Sigmoid colon (tissue), 7 donors: ENCODE data around the gene AFF4. TPM values are rescaled to one million over a fixed set of nuclear protein-coding genes. Genes with fewer than 3 reads are reported as not detected.
"Not testable (repeated sequence)": the region's sequence is repeated elsewhere in the genome, so short reads cannot be mapped to it uniquely, and the experiment has no call there.

Experiments
- DNase-seq: peaks from one replicate; pipeline ENCODE4 v3.0.0-alpha.2; 2019
- H3K27ac ChIP-seq, 4 donors: fragments of 200-600 bp; sonication (generic); one replicate each; pipeline ENCODE4 v1.5.1; 2016 to 2019; ENCODE audit warnings: mild to moderate bottlenecking in 1 of 4
- H3K27me3 ChIP-seq, 3 donors: fragments of 200-600 bp; sonication (generic); one replicate each; pipeline ENCODE4 v1.5.1; 2019; ENCODE audit warnings: mild to moderate bottlenecking in 1 of 3
- H3K36me3 ChIP-seq, 4 donors: fragments of 200-600 bp; sonication (generic); one replicate each; pipeline ENCODE4 v1.5.1; 2016 to 2019
- H3K4me1 ChIP-seq, 4 donors: fragments of 200-600 bp; sonication (generic); one replicate each; pipeline ENCODE4 v1.5.1; 2017 to 2019
- H3K4me3 ChIP-seq, 4 donors: fragments of 200-600 bp; sonication (generic); one replicate each; pipeline ENCODE4 v1.5.1; 2017 to 2019; ENCODE audit warnings: mild to moderate bottlenecking in 2 of 4, moderate library complexity in 1 of 4
- H3K9me3 ChIP-seq, 4 donors: fragments of 200-600 bp in 3 of 4; sonication (generic) in 3 of 4; one replicate each; pipeline versions ENCODE4 v1.5.1 to v1.6.1; 2013 to 2019
- EP300 ChIP-seq, 4 donors: sonication (generic); formaldehyde crosslinking; IDR thresholded peaks; one replicate each; pipeline ENCODE4 v1.6.1; 2017; ENCODE audit warnings: antibody characterized with exemption in 4 of 4
- POLR2A ChIP-seq, 2 donors: fragments of 450-650 bp; IDR thresholded peaks; one replicate each; pipeline ENCODE4 v1.6.1; 2016; ENCODE audit warnings: antibody characterized with exemption in 2 of 2, mild to moderate bottlenecking in 2 of 2, moderate library complexity in 2 of 2
- POLR2AphosphoS5 ChIP-seq, 4 donors: sonication (generic); formaldehyde crosslinking; IDR thresholded peaks; one replicate each; pipeline ENCODE4 v1.6.1; 2017; ENCODE audit warnings: antibody characterized with exemption in 4 of 4
- WGBS, 2 donors: extraction: QIAGEN DNeasy Blood & Tissue Kit; methylation state at CpG; one replicate each; pipeline ENCODE4 v1.1.7; 2013; 5-methylcytosine and 5-hydroxymethylcytosine counted together
- intact Hi-C: fragments of 100-400 bp; cut with DNase I; formaldehyde crosslinking; loops from one replicate; pipeline ENCODE4 v1.15.1; 2023
- polyA plus RNA-seq, 3 donors: library from polyadenylated mRNA; stranded (reverse); fragments of 200-250 nt; gene quantifications; one replicate each; pipeline ENCODE4 v1.2.3, GENCODE V29; 2013
- total RNA-seq, 4 donors: library from RNA; depleted of rRNA; stranded (reverse); fragments of >200 nt; gene quantifications; one replicate each; pipeline ENCODE4 v1.1.0, GENCODE V29; 2016
- TF ChIP-seq, protein P1 (sequence below), 4 experiments: fragments of 450-650 bp in 3 of 4; fragments of 200-600 bp in 1 of 4; IDR thresholded peaks; one replicate each; pipeline ENCODE4 v1.5.1; 2016 to 2019; ENCODE audit warnings: antibody characterized with exemption in 4 of 4, mild to moderate bottlenecking in 3 of 4, moderate library complexity in 2 of 4
- donor health status: healthy with polysubstance abuse.
- donor health status: Bipolar disorder and iron deficiency.
- donor health status: healthy.

Gene AFF4
- total and polyA plus RNA-seq, 7 donors: 9.0 to 74.0 (median 52.4) TPM

DNA sequence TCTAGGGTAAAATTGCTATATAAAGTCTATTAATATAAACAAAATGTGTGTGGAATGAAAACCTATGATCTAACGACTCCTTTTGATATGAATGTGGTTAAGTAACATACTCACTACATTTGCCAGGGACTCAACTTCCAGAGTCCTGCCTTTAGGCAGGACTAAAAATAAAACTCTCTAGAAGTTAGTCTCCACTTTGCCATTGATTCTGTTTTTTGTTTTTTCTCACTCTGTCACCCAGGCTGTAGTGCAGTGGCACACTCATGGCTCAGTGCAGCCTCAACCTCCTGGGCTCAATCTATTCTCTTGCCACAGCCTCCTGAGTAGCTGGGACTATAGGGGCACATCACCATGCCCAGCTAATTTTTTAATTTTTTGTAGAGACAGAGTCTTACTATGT, 32.9 kb upstream of the AFF4 start:
- intact Hi-C loops: no loop called here
- DNase-seq: no peak
- no peak overlapping the region for H3K27ac ChIP-seq
- TF ChIP-seq POLR2AphosphoS5 (IDR thresholded peaks at IDR 0.05): no peak
- TF ChIP-seq POLR2A (IDR thresholded peaks at IDR 0.05): no peak
- TF ChIP-seq, protein P1, sequence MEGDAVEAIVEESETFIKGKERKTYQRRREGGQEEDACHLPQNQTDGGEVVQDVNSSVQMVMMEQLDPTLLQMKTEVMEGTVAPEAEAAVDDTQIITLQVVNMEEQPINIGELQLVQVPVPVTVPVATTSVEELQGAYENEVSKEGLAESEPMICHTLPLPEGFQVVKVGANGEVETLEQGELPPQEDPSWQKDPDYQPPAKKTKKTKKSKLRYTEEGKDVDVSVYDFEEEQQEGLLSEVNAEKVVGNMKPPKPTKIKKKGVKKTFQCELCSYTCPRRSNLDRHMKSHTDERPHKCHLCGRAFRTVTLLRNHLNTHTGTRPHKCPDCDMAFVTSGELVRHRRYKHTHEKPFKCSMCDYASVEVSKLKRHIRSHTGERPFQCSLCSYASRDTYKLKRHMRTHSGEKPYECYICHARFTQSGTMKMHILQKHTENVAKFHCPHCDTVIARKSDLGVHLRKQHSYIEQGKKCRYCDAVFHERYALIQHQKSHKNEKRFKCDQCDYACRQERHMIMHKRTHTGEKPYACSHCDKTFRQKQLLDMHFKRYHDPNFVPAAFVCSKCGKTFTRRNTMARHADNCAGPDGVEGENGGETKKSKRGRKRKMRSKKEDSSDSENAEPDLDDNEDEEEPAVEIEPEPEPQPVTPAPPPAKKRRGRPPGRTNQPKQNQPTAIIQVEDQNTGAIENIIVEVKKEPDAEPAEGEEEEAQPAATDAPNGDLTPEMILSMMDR (IDR thresholded peaks at IDR 0.05): no peak
- TF ChIP-seq EP300 (IDR thresholded peaks at IDR 0.05): no peak
- H3K36me3 ChIP-seq: peaks cover 0 to 23% (median 0%) of the 10 kb centered on the region in 4 donors
- H3K4me3 ChIP-seq: no peak overlapping the region
- H3K9me3 ChIP-seq: no peaks in the 10 kb centered on the region
- no peaks in the 10 kb centered on the region for H3K27me3 ChIP-seq
- 73 to 85% methylated on average over 1 of the region's 1 CpG for WGBS, 2 donors
- H3K4me1 ChIP-seq: no peaks in the 10 kb centered on the region

DNA sequence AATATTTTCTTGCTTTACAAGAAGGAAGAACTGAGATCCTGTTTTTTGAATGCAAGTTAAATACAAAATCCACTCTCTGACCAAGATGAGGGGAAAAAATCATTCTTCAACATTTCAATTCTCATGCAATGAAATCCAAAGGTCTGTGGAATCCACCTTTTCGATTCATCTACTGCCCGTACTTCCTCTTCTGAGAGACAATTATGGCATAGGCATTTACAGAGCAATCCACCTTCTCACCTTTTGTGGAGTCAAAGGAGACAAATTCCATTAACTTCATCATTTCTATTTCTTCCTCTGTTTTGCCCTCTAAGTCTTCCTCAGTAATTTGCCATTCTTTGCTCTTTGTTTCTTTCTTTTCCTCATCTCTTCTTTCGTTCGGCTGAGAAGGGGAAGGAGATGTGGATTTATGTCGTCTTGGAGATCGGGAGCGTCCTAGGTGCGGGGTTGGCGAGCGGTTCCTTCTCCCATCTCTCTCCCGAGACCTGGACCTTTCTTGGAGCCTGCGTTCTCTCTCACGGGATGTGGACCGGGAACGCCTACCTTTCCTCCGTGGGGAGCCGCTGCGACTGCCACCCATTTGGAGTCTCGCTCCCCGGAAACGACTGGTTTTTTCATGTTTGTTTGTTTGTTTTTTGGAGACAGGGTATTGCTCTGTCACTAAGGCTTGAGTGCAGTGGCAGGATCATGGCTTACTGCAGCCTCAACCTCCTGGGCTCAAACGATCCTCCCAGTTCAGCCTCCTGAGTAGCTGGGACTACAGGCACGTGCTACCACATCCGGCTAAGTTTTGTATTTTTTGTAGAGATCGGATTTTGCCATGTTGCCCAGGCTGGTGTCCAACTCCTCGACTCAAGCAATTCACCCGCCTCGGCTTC, 24.3 kb upstream of the AFF4 start:
- H3K27ac ChIP-seq: no peak overlapping the region
- H3K9me3 ChIP-seq: no peaks in the 10 kb centered on the region
- no peaks in the 10 kb centered on the region for H3K4me1 ChIP-seq
- no peak overlapping the region for H3K4me3 ChIP-seq
- H3K36me3 ChIP-seq: no peaks in the 10 kb centered on the region
- TF ChIP-seq POLR2A (IDR thresholded peaks at IDR 0.05) (no peak), POLR2AphosphoS5 (IDR thresholded peaks at IDR 0.05) (no peak), EP300 (IDR thresholded peaks at IDR 0.05) (no peak)
- TF ChIP-seq, protein P1 (IDR thresholded peaks at IDR 0.05): no peak
- no peak for DNase-seq
- intact Hi-C loops: no loop called here
- no peaks in the 10 kb centered on the region for H3K27me3 ChIP-seq
- 77 to 96% methylated on average over 28 of the region's 28 CpGs for WGBS, 2 donors

DNA sequence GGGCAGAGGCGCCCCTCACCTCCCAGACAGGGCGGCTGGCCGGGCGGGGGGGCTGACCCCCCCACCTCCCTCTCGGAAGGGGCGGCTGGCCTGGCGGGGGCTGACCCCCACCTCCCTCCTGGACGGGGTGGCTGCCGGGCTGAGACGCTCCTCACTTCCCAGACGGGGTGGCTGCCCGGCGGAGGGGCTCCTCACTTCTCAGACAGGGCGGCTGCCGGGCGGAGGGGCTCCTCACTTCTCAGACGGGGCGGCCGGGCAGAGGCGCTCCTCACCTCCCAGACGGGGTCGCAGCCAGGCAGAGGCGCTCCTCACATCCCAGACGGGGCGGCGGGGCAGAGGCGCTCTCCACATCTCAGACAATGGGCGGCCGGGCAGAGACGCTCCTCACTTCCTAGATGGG, 19.5 kb upstream of the AFF4 start:
- H3K9me3 ChIP-seq, H3K4me1 ChIP-seq, H3K36me3 ChIP-seq, DNase-seq, H3K4me3 ChIP-seq, H3K27ac ChIP-seq, H3K27me3 ChIP-seq, intact Hi-C loops: not testable (repeated sequence)
- WGBS, 2 donors: 94 to 97% methylated on average over 24 to 30 of the region's 30 CpGs

DNA sequence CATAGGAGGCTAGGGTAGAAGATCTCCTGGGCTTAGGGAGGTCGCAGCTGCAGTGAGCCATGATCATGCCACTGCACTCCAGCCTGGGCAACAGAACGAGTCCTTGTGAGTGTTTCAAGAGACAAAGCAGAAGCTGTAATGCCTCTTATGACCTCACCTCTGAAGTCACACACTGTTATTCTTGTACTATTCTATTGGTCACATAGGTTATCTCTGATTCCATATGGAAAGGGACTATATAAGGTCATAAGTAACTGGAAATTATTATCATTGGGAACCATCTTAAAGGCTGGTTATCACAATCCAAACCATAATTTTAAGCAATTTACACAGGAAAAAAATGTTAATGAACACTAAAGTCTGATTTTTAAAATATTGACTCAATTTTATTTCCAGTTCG, 17.9 kb upstream of the AFF4 start:
- Histone ChIP-seq H3K36me3 (no peaks in the 10 kb centered on the region), H3K27ac (no peak overlapping the region), H3K27me3 (no peaks in the 10 kb centered on the region), H3K9me3 (peaks cover 0 to 3% (median 0%) of the 10 kb centered on the region in 4 donors), H3K4me1 (no peaks in the 10 kb centered on the region), H3K4me3 (no peak overlapping the region)
- no peak for DNase-seq
- WGBS, 2 donors: 89 to 93% methylated on average over 3 of the region's 3 CpGs
- intact Hi-C loops: no loop called here
- TF ChIP-seq POLR2AphosphoS5 (IDR thresholded peaks at IDR 0.05) (no peak), POLR2A (IDR thresholded peaks at IDR 0.05) (no peak), EP300 (IDR thresholded peaks at IDR 0.05) (no peak)
- TF ChIP-seq, protein P1 (IDR thresholded peaks at IDR 0.05): no peak

DNA sequence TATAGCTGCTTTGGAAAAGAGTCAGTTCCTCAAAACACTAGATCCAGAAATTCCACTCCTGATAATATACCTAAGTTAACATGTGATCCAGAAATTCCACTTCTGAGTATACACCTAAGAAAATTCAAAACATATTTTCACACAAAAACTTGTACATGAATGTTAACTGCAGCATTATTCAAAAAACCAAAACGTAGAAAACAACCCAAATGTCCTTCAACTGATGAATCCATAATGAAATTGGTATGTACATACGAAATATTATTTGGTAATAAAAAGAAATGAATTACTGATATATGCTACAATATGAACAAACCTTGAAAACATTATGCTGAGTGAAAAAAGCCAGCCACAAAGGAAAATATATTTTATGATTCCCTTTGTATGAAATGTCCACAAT, 16.5 kb upstream of the AFF4 start:
- Histone ChIP-seq H3K9me3 (peaks cover 0 to 3% (median 0%) of the 10 kb centered on the region in 4 donors), H3K27ac (no peak overlapping the region), H3K36me3 (no peaks in the 10 kb centered on the region), H3K4me1 (no peaks in the 10 kb centered on the region), H3K4me3 (no peak overlapping the region), H3K27me3 (no peaks in the 10 kb centered on the region)
- 69 to 79% methylated on average over 2 of the region's 2 CpGs for WGBS, 2 donors
- intact Hi-C loops: no loop called here
- no peak for DNase-seq
- TF ChIP-seq POLR2A (IDR thresholded peaks at IDR 0.05) (no peak), EP300 (IDR thresholded peaks at IDR 0.05) (no peak), POLR2AphosphoS5 (IDR thresholded peaks at IDR 0.05) (no peak)
- TF ChIP-seq, protein P1 (IDR thresholded peaks at IDR 0.05): no peak
